H1 (cell line): ENCODE data around the gene LARP6.

ENCODE experiments used
- CREB1 ChIP-seq: IDR thresholded peaks from 2 replicates; pipeline ENCODE4 v1.6.1; 2012; ENCODE audit warnings: inconsistent platforms
- EZH2 ChIP-seq: fragments of 200-600 bp; sonication (generic); IDR thresholded peaks from 2 replicates; pipeline ENCODE4 v1.7.1; 2012; ENCODE audit warnings: low read depth, mild to moderate bottlenecking, moderate library complexity, low read length, inconsistent platforms; ENCODE audit not compliant: severe bottlenecking
- NANOG ChIP-seq: IDR thresholded peaks from 2 replicates; pipeline ENCODE4 v1.6.1; 2011; ENCODE audit warnings: low read length, low read depth, mild to moderate bottlenecking, inconsistent platforms; ENCODE audit not compliant: insufficient read depth, poor library complexity, severe bottlenecking
- POLR2A ChIP-seq, 2 experiments: IDR thresholded peaks; 1 replicate in 1 of 2; 2 replicates in 1 of 2; pipeline ENCODE4 v1.6.1; 2011; ENCODE audit warnings: low read depth in 2 of 2, low read length in 2 of 2, mild to moderate bottlenecking in 2 of 2; ENCODE audit errors: control extremely low read depth in 1 of 2
- POLR2AphosphoS5 ChIP-seq: IDR thresholded peaks from 2 replicates; pipeline ENCODE4 v1.6.1; 2011; ENCODE audit warnings: low read depth, low read length
- SIN3A ChIP-seq, 2 experiments: IDR thresholded peaks in 1 of 2; conservative IDR thresholded peaks in 1 of 2; 2 replicates each; pipeline ENCODE4 v1.6.1; 2011 to 2012; ENCODE audit warnings: low read length in 2 of 2, improper control_type of control experiment in 1 of 2, low read depth in 1 of 2, mild to moderate bottlenecking in 1 of 2
- TF ChIP-seq, protein P1 (sequence below): IDR thresholded peaks from 2 replicates; pipeline ENCODE4 v1.6.1; 2012; ENCODE audit warnings: inconsistent platforms

DNA sequence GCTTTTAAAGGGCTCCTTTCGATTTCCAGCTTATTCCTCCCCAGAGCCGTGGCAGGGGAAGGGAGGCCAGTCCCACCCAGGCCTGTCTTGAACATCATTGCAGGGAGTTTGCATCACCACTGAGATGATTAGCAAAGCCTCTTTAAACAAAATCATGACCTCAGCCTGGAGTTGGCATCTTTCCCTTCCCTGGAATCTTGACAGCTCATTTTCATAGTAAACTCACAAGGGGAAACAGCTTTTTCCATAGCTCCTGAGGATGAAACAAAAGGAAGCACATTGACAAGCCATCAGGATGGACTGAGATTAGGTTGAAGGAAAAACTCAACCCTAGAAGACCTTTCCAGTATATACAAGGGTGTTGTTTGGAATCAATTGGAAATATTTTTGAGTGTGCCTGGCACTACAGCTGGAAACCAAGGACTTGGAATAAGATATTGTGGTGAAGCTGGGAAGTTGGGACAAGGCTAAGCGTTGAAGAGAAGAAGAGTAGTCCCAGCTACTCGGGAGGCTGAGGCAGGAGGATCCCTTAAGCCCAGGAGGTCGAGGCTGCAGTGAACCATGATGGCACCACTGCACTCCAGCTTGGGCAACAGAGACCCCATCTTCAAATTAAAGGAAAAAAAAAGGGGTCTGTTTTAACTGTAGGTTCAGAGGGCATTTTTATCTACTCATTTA, 3.1 kb upstream of the LARP6 start:
- no peak for TF ChIP-seq POLR2AphosphoS5
- TF ChIP-seq POLR2A (IDR thresholded peaks at IDR 0.05; ENCODE audit: control extremely low read depth in 1 of 2, low read depth in 2 of 2, low read length in 2 of 2) = no peak
- no peak for TF ChIP-seq EZH2
- no peak for TF ChIP-seq NANOG
- no peak for TF ChIP-seq SIN3A (conservative IDR thresholded peaks at IDR 0.05 in 1 of 2, IDR thresholded peaks at IDR 0.05 in 1 of 2; ENCODE audit: low read depth in 1 of 2, low read length in 2 of 2)
- TF ChIP-seq, protein P1, sequence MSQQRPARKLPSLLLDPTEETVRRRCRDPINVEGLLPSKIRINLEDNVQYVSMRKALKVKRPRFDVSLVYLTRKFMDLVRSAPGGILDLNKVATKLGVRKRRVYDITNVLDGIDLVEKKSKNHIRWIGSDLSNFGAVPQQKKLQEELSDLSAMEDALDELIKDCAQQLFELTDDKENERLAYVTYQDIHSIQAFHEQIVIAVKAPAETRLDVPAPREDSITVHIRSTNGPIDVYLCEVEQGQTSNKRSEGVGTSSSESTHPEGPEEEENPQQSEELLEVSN = no peak
- no peak for TF ChIP-seq CREB1
